HG02852 (cell line): Measurements from ENCODE around the gene HCRT.
"Not testable (repeated sequence)": the region's sequence is repeated elsewhere in the genome, so short reads cannot be mapped to it uniquely, and the experiment has no call there.

ENCODE experiments used
- ATAC-seq: cut with Tn5 transposase; IDR thresholded peaks from one replicate; pipeline ENCODE4 v1.9.1; 2021; ENCODE audit warnings: mild to moderate bottlenecking, moderate library complexity; ENCODE audit not compliant: unreplicated experiment

Gene HCRT

DNA sequence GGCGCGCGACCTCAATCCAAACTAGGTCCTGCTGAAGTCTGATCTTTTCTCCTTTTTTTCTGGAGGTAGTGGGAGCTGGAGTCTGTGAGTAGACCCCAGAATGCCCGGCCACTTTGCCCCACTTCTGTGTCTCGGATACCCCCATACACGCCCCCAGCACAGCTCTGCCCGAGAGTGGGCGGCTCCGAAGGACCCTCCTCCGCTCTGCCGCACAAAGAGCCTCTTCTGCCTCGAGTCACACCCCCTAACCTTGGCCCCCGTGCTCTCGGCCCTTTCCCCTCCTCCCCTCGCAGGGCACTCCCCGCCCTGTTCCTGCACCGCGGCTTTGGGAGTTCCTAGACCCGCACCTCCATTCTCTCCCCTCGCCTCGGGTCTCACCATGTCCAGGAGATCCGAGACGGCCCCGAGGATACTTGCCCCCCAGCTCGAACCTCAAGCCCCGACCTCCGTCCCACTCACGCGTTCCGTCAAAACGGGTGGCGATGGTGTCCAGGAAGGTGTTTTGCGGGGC lies 4.8 kb downstream of the HCRT start:
- ATAC-seq, result no peak

DNA sequence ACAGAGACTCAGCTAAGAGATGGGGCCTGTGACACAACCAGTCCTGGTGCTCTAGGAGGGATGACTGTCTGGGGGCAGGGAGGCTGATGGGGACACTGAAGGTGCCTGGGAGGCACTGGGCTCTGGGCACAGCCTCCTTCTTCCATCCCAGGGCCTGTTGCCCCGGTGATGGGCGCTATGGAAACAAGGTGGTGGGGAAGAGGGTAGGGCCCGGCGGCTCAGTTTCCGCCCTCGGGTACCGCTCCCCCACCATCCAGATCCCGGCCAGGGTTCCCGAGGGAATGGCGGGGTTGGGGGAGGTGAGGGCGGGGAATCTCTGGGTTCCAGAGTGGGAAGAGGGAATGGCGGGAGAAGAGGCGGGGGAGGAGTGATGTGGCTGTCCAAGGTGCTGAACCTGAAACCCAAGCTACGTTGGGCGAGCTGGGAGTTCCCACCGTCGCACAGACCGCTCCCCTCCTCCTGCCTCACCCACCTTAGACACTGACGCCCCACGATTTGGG lies 5.3 kb downstream of the HCRT start:
- no peak for ATAC-seq

DNA sequence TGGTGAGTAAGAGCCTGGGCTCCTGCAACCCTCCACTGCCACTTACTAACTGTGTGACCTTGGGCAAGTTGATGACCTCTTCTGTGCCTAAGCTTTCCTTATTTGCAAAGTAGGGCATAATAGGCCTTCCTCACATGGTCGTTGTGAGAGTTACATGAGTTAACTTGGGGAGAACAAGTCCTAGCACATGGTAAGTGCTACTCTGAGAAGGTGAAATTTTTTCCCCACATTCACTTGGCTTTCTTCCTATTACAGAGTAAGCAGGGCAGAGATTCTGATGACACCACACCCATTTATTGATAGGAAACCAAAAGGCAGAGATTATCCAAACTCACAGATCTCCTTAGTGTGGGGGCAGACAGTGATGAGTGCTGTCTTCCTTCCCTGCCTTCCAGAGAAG lies 5.9 kb downstream of the HCRT start:
- ATAC-seq, result no peak

DNA sequence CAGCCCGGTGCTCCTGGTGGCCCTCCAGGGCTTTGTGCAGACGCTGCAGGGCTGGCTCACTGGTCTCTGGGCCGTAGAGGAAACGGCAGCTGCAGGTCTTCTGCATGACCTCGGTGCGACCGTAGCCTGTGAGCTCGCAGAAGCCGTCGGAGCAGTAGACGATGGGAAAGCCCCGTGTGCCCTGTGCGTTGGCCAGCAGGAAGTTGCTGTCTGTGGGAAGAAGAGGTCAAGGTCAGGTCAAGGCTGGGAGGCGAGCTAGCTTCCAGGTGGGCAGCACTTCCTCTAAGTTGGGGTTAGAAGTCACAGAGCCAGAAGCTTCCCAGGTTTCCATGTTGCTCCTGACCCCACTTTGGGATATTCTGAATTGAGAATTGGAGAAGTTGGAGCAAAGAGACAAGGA lies 6.4 kb downstream of the HCRT start:
- no peak for ATAC-seq

DNA sequence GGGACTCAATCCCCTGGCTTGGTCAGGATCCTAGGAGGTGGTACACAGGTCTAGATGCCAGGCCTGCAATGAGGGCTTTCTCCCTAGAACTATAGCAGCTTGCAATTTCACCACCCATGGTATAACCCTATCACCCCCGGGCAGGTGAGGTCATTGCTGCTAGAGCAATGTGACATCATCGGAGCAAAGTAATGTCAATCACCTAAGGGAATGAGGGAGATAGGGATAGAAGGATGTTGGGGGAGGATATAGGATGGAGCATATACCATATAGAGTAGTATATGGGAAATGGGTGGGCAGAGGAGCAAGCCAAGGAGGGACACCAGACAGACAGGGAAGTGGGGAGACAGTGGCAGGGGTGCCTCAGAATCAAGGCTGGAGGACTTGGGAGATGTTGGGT lies 7.6 kb downstream of the HCRT start:
- no peak for ATAC-seq

DNA sequence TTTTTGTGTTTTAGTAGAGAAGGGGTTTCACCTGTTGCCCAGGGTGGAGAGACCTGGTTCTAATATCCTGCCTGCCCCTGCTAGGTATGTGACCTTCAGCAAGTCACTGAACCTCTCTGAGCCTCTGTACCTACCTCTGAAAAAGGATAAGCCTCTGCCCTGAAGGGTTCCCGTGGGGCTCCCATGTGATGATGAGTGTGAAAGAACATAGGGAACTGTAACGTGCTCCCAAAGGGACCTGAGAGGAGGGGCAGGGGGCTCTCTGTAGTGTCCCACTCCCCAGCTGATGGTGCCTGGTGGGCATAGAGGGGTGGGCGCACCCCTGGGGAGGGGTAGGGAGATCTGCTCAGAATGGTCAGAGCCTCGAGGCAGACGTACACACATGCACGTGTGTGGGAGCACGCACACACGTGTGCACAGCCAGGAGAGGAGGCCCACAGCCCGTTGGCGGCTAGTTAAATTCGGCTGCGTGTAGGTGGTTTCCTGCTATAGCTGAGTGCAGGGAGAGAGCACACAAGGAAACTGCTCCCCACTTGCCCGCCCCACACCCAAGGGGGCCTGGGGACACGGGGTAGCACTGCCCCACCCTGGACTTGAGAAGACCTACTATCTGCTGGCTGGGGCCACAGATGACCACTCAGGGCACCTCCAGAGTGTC lies 11.0 kb downstream of the HCRT start:
- no peak for ATAC-seq

DNA sequence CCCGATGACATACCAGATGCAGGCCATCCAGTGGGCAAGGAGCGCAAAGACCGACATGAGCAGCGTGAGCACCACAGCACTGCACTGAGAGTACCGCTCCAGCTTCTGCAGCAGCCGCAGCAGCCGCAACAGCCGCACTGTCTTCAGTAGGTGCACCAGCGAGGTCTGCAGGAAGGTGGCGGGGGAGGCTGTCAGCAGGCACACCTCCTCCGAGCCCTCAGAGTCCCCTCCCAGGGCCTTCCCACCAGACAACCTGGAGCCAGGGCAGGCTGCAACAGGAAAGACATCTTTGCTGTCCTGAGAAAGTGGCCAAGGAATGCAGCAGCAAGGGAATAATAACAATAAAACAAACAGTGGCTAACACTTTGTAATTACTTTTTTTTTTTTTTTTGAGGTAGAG lies 13.4 kb downstream of the HCRT start:
- ATAC-seq, result no peak

DNA sequence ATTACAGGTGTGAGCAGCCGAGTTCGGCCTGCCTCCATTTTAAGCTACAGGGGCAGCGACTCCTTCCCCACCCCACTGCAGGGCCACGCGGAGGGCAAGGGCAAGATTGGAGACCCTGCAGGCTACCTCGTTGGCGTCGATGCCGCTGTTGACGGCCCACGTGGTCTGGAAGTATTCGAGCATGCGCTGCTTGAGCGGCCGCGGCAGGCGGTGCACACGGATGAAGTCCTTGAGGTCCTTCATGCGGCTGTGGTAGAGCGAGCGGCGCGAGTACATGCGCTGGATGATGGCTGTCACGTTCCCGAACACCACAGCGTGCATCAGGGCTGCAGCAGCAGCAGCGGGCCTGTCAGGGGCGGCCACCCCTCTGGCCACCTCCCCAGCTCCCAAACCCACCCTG lies 15.9 kb downstream of the HCRT start:
- no peak for ATAC-seq

DNA sequence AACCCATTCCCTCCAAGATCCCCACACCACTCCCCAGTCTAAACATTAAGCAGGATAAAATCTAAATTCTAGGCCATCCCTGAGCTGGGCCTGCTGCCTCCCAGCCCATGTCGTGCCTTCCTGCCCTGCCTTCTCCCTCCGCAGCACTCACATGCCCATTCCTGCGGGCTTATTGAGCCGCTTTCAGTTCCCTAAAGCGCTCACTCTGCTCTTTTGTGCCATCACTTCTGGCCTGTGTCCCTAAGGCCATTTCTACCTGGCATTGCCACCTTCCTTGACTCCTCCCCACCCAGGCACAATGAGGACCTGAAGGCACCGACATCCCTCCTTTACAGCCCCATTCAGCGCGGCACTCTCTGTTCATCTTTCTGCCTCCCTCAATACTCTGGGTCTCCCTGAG lies 17.4 kb downstream of the HCRT start:
- ATAC-seq, result no peak

DNA sequence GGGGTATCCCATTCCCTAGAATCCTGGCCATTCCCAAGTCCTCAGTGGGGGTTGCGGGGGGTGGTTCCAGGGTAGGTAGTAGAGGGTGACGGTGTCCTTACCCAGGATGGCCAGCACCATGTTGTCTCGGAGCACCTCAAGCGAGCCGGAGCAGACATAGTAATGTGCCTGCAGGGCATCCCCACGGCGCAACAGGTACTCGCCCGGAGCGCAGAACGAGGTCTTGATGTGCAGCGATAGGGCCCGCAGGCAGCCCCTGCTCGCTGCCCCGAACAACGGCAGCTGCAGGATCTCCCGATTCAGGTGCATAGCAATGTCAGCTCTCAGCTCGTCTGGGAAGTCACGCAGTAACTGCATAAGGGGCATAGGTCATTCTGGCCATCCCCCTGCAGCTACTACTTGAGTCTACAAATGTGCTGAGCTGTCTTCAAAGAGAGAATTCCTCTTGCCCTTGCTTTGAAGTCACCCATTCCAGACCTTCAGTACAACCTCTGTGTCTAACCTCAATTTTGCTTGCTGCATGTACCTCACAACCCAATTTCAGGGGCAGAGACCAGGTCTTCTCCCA lies 19.0 kb downstream of the HCRT start:
- no peak for ATAC-seq

DNA sequence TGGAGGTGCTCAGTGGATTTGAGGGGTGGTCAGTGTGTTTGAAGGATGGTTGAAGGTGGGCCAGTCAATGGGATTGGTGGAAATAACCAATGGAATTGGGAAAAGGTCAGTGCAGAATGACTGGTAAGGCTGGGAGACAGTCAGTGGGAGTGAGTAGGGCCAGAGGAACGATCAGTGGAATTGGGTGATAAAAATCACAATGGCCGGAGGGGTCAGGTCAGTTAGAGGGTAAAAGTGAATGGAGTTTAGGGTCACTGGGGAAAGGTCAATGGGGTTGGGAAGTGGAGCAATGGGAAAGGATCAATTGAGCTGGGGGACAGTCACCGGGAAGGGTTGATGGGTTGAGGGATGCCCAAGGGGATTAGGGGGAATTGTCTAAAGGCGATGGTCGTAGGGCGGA lies 19.5 kb downstream of the HCRT start:
- ATAC-seq, result no peak

DNA sequence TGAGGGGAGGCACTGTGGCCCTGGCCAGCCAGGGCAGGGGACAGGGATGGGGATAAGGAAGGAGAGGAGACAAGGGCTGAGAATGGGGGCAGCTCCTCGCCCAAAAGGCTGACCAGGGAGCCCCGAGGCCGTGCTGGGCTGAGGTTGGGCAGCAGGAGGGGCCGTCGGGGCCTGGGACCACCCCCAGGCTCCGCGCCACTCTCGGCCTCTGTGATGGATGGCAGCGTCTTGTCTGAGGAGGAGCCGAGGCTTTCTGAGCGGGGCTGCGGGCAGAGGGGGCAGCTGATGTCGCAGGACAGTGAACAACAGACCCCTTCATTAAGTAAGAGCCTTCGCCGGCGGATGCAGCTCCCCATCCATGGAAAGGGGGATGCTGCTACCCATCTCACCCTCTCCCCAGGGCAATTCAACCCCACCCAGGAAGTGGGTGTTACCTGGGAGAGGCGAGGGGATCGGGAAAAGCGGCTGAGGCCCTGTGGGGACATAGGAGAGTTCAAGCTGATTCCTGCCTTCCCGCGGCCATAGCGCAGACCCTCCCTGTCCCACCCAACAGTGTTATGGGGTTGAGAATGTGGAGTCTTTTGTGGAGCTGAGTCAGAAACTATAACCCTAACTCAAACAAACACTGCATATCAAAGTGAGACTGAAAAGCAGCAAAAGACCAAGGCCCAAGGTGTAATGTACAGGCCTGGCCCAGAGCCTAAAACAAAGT lies 21.4 kb downstream of the HCRT start:
- no peak for ATAC-seq

DNA sequence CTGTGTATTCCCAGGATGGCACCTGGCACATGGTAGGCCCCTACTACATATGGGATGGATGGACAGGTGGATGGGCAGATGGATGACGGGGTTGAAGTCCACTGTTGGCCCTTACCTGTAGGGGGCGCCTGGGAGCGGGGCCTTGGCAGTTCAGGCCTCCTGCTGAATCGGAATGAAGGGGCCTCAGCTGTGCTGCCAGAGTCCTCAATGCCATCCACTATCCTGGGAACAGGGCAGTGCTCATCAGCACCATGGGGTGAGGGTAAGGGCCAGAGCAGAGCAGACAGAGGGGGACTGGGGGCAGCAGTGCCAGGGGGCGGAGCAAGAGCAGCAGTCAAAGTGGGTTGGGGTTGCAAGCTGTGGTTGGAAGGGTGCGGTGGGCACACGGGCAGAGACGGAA lies 22.1 kb downstream of the HCRT start:
- ATAC-seq, result no peak

DNA sequence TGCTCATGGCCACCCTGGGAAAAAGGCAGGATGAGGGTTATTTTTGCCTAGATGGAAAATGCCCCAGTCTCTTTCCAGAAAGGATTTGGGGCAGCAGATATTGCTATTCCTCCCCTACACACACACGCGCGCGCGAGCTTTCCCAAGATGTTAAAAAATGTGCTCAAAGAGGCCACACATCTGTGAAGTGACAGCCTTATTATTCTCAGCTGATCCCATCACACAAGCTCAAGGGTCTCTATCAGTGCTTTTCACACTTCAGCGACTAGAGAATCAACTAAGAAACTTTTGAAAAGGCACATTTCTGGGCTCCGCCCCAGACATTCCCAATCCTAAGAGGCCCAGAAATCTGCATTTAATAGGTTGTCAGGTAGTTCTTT lies 24.7 kb downstream of the HCRT start:
- ATAC-seq, result no peak

DNA sequence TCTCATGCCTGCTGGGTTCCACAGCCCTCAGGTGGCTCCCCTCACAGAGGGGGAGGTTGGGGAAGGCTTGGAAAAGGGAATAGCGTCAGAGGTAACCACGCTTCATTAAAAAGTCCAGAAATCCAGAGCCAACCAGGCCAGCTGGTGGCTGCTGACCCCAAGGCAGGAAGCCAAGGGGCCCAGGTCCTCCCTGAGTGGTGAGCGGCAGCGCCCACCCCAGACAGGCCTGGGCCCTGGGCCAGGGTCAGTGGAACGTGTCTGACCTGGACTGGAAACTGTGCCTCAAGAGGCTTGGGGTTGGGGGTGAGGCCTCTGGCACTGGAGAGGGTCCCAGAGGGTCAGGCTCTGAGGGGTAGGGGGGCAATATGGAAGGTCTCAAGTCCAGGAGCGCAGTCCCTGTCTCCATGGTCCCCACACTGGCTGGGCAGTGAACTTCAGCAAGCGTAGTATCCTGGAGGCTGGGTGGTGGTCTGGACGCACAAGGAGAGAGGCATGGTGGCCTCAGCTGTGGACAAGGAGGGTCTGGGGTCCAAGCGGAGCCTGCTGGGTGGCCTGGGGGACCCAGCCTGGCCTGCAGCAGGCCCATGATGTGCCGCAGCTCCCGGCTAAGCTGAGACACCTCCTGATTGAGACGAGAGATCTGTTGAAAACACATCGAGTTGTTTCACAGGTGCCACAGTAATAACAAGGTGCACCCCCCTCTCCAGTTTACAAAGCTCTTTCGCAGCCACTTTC lies 25.3 kb downstream of the HCRT start:
- no peak for ATAC-seq

DNA sequence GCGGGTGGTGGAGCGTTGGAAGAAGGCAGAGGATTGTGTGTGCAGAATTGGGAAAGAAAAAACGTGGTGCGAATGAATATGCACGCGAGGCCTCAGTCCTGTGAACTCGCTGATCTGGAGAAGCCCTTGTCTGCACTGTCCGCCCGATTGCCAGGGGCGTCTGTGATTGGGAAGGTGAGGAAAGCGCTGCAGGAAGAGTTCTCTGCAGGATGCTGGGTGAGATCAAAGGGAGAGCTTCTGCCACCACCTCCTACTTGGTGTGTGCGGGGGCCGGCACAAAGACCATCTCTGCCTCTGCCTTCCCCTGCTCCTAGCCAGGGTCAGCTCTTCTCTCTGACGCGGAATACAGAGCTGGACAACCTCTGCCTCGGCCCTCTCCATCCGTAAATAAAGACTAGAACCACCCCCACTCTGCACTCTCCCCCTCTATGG lies 29.6 kb downstream of the HCRT start:
- ATAC-seq, result no peak

DNA sequence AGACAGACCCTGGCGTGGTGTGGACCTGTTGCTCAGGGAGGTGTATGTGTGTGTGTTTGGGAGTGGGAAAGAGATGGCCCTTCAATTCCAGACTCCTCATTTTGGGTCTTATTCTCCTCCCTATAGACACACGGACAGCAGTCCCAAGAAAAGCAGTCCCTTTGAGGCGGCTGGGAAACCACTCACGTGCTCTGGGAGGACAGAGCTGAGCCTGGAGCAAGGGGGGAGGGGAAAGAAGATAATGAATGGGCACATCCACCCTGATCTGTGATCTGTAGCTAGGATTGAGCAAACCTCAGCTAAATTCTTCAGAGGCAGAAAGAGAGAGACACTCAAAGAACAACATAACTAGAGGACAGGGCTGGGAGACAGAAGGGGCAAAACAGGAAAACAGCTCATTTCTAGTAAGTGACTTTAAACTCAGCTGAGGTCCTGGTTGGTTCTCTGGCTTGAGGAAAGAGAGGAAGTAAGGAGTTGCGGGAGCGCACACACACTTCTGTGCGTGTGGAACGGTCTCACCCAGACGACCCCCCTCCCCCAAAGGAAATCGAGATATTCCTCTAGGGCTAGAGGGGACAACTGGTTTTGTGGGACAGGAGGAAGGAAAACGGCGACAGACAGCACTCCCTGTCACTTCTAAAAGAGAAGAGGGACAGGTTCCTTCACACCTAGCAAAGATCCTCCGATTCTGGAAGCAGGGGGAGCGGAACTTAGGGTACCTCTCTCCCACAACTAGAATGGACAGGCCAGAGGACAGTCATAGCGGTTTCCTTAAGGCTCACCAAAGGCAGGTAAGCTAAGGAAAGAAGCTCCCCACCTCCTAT lies 31.1 kb downstream of the HCRT start:
- ATAC-seq, result no peak

DNA sequence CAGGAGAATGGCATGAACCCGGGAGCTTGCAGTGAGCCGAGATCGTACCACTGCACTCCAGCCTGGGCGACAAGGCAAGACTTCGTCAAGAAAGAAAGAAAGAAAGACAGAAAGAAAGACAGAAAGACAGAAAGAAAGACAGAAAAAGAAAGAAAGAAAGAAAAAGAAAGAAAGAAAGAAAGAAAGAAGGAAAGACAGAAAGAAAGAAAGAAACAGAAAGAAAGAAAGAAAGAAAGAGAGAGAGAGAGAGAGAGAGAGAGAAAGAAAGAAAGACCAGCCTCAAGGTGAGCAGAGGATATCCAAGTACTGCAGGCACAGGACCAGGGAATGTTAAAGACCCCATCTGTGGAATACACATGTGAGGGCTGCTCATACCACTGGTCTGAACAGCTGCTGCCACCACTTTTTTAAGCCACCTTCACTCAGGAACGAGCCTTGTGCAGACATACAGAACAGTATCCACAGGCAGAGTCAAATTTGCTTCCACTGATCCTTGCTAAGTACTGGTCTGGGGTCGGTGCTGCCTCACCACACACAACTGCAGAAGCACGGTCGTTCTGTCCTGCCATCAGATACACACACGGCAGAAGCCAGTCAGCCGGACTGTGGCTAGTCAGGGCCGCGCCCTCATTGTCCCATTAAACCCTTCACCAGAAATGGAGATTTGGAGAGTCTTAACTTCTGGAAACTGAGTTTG lies 38.2 kb downstream of the HCRT start:
- ATAC-seq, result no peak

DNA sequence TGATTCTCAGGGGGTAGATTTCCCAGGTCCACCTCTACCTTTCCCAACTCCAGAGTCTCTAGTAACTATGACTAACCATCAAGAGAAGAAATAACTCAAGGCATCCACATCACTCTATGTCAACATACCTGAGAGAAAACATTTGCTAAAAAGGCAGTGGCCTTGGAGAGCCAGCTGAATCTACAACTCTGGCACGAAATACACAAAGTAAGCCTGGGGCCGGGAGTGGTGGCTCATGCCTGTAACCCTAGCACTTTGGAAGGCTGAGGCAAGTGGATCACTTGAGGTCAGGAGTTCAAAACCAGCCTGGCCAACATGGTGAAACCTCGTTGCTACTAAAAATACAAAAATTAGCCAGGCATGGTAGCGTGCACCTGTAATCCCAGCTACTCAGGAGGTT lies 42.1 kb downstream of the HCRT start:
- ATAC-seq, result not testable (repeated sequence)

DNA sequence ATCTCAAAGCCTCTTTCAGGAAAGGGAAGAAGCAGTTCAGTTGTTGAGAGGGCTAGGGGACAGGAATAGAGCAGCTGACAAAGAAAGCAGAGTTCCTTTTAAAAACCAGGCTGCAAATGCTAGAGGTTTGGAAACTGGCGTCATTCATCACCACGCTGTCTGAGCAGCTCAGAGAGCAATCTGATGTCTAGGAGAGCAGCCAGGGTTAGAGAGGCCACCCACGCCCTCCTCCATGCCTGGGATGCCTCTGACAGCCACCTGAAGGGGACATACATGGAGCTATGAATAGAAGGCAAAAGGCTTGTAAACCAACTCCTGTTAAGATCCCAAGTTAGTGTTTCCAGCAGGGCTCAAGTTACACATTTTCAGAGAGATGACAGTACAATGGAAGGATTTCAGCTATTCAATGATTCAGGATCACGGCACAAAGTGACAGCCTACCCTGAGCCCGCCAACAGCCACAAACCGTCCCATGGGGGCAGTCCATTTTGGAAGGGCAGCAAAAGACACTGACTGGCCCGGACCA lies 42.8 kb downstream of the HCRT start:
- no peak for ATAC-seq
